Measurements from ENCODE around the gene CTNNBL1.

The CTNNBL1 gene

DNA sequence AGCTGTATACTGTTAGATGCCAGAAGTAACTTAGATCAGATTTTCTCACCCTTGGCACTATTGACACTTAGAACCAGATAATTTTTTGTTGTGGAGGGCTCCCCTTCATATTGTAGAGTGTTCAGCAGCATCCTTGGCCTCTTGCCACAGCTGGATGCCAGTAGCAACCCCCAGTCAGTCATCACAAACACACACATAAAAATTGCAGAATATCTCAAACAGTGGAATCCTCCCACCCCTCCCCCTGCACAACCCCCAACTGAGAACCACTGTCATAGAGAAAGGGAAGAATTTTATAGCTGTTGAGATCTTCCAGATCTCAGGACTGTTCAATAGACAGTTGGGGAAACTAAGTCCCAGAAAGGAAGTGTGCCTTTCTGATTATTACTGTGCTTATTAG is 127.9 kb downstream of the CTNNBL1 start:
- no peak for DNase-seq (ENCODE audit: low read depth in 1 of 2, low spot score in 1 of 2)
- Histone ChIP-seq H3K27me3 (ENCODE audit: insufficient read depth, poor library complexity, severe bottlenecking) (no peaks in the 10 kb centered on the region), H3K4me3 (replicated peaks; ENCODE audit: insufficient read depth, low read length) (no peak overlapping the region), H3K27ac (replicated peaks) (no peak overlapping the region)
- TF ChIP-seq, protein P1, sequence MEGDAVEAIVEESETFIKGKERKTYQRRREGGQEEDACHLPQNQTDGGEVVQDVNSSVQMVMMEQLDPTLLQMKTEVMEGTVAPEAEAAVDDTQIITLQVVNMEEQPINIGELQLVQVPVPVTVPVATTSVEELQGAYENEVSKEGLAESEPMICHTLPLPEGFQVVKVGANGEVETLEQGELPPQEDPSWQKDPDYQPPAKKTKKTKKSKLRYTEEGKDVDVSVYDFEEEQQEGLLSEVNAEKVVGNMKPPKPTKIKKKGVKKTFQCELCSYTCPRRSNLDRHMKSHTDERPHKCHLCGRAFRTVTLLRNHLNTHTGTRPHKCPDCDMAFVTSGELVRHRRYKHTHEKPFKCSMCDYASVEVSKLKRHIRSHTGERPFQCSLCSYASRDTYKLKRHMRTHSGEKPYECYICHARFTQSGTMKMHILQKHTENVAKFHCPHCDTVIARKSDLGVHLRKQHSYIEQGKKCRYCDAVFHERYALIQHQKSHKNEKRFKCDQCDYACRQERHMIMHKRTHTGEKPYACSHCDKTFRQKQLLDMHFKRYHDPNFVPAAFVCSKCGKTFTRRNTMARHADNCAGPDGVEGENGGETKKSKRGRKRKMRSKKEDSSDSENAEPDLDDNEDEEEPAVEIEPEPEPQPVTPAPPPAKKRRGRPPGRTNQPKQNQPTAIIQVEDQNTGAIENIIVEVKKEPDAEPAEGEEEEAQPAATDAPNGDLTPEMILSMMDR (IDR thresholded peaks at IDR 0.05; ENCODE audit: insufficient read depth, low read length) = no peak
- no peak for TF ChIP-seq POLR2AphosphoS5 (IDR thresholded peaks at IDR 0.05; ENCODE audit: low read depth)
- TF ChIP-seq SPI1 (IDR thresholded peaks at IDR 0.05; ENCODE audit: borderline replicate concordance, low read depth) = no peak
- TF ChIP-seq, protein P2, sequence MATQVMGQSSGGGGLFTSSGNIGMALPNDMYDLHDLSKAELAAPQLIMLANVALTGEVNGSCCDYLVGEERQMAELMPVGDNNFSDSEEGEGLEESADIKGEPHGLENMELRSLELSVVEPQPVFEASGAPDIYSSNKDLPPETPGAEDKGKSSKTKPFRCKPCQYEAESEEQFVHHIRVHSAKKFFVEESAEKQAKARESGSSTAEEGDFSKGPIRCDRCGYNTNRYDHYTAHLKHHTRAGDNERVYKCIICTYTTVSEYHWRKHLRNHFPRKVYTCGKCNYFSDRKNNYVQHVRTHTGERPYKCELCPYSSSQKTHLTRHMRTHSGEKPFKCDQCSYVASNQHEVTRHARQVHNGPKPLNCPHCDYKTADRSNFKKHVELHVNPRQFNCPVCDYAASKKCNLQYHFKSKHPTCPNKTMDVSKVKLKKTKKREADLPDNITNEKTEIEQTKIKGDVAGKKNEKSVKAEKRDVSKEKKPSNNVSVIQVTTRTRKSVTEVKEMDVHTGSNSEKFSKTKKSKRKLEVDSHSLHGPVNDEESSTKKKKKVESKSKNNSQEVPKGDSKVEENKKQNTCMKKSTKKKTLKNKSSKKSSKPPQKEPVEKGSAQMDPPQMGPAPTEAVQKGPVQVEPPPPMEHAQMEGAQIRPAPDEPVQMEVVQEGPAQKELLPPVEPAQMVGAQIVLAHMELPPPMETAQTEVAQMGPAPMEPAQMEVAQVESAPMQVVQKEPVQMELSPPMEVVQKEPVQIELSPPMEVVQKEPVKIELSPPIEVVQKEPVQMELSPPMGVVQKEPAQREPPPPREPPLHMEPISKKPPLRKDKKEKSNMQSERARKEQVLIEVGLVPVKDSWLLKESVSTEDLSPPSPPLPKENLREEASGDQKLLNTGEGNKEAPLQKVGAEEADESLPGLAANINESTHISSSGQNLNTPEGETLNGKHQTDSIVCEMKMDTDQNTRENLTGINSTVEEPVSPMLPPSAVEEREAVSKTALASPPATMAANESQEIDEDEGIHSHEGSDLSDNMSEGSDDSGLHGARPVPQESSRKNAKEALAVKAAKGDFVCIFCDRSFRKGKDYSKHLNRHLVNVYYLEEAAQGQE (IDR thresholded peaks at IDR 0.05; ENCODE audit: insufficient replicate concordance, low read depth) = no peak
- no peak for TF ChIP-seq GABPA (IDR thresholded peaks at IDR 0.05; ENCODE audit: low read depth)

DNA sequence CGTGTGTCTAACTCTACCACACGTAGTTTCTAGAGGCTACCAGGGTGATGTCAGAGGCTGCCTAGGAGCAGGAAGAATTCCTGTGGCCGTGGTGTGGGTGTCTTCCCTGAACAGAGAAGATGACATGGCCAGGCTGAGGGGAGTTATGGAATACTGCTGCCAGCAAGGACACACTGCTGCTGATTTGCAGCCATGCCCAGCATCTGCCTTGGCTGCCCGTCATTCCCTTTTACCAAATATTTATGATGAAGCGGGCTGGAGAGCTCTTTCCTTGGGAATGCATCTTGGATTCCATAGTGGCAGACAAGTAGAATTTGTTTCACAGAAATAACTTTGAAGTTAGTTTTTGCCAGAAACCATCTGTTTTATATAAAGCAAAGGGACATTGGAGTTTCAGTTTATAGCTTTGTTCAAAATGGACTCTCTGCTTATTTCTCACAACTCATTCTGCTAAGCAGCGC is 128.3 kb downstream of the CTNNBL1 start:
- H3K27ac ChIP-seq (replicated peaks) = no peak overlapping the region
- no peak for DNase-seq (ENCODE audit: low read depth in 1 of 2, low spot score in 1 of 2)

DNA sequence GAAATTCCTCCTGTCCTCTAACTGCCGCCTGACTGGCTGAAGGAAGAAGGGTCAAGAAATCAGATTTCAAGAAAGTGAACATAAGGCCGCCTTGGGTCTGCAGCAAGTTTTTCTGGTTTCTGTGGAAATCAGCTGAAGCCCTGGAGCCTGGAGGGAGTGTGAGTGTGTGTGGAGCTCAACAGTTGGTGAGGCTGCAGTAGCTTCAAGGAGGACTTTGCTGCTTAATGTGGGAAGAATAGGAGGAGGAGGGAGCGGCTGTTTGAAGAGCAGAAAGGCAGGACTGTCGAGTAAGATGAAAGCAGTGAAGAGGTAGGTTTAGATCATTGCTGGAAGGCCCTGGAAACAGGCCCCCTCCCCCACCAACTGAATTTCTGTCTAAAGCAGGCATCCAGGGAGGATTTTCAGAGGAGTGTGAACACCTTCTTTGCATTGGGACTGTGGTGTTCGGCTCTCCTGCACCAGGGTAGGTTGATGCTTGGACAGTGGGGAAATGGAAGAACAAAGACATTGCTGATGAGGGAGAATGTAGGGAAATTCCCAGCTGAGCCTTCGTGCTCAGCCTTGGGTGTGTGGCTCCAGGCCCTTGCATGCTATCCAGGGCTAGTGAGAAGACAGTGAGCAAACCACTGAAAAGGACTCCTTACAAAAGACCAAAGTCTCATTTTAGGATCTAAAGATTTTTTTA is 129.6 kb downstream of the CTNNBL1 start:
- no peak for DNase-seq (ENCODE audit: low read depth in 1 of 2, low spot score in 1 of 2)
- TF ChIP-seq, protein P2 (IDR thresholded peaks at IDR 0.05; ENCODE audit: insufficient replicate concordance, low read depth) = no peak
- TF ChIP-seq, protein P1 (IDR thresholded peaks at IDR 0.05; ENCODE audit: insufficient read depth, low read length) = no peak
- TF ChIP-seq SPI1 (IDR thresholded peaks at IDR 0.05; ENCODE audit: borderline replicate concordance, low read depth) = no peak
- no peak for TF ChIP-seq GABPA (IDR thresholded peaks at IDR 0.05; ENCODE audit: low read depth)
- TF ChIP-seq POLR2AphosphoS5 (IDR thresholded peaks at IDR 0.05; ENCODE audit: low read depth) = no peak
- Histone ChIP-seq H3K27me3 (ENCODE audit: insufficient read depth, poor library complexity, severe bottlenecking) (no peaks in the 10 kb centered on the region), H3K27ac (replicated peaks) (no peak overlapping the region), H3K4me3 (replicated peaks; ENCODE audit: insufficient read depth, low read length) (no peak overlapping the region)

More for the DNA sequence above, 128.3 kb downstream of the CTNNBL1 start:
- TF ChIP-seq SPI1 (IDR thresholded peaks at IDR 0.05; ENCODE audit: borderline replicate concordance, low read depth) (no peak), GABPA (IDR thresholded peaks at IDR 0.05; ENCODE audit: low read depth) (no peak), POLR2AphosphoS5 (IDR thresholded peaks at IDR 0.05; ENCODE audit: low read depth) (no peak)
- TF ChIP-seq, protein P2 (IDR thresholded peaks at IDR 0.05; ENCODE audit: insufficient replicate concordance, low read depth) = no peak
- TF ChIP-seq, protein P1 (IDR thresholded peaks at IDR 0.05; ENCODE audit: insufficient read depth, low read length) = no peak
- Histone ChIP-seq H3K4me3 (replicated peaks; ENCODE audit: insufficient read depth, low read length) (no peak overlapping the region), H3K27me3 (ENCODE audit: insufficient read depth, poor library complexity, severe bottlenecking) (no peaks in the 10 kb centered on the region)
